HG03558 (cell line): Measurements from ENCODE around the gene UMOD.

Experiments
- ATAC-seq: cut with Tn5 transposase; IDR thresholded peaks from one replicate; pipeline ENCODE4 v1.9.1; 2021; ENCODE audit warnings: moderate number of reproducible peaks; ENCODE audit not compliant: unreplicated experiment; ENCODE audit errors: extremely low read depth

UMOD gene

GRCh38 chr16:20369452-20370054 is 17.0 kb upstream of the UMOD start:
- ATAC-seq, result no peak

GRCh38 chr16:20364051-20364450 is 11.5 kb upstream of the UMOD start:
- no peak for ATAC-seq

GRCh38 chr16:20363191-20363590 is 10.7 kb upstream of the UMOD start:
- no peak for ATAC-seq

- ATAC-seq, result no peak
Observed at GRCh38 chr16:20359997-20360396, 7.5 kb upstream of the UMOD start.

GRCh38 chr16:20355114-20355782 is 2.7 kb upstream of the UMOD start:
- no peak for ATAC-seq

- ATAC-seq, result no peak
Observed at GRCh38 chr16:20353379-20353778, 864 bp upstream of the UMOD start.

GRCh38 chr16:20349615-20350014 is 2.9 kb downstream of the UMOD start:
- no peak for ATAC-seq

- no peak for ATAC-seq
Observed at GRCh38 chr16:20348365-20349185, 3.9 kb downstream of the UMOD start.

GRCh38 chr16:20347666-20348364 is 4.7 kb downstream of the UMOD start:
- ATAC-seq, result no peak

GRCh38 chr16:20344611-20345010 is 7.9 kb downstream of the UMOD start:
- no peak for ATAC-seq

- no peak for ATAC-seq
Observed at GRCh38 chr16:20339744-20340143, 12.8 kb downstream of the UMOD start.

- no peak for ATAC-seq
Observed at GRCh38 chr16:20336955-20337354, 15.6 kb downstream of the UMOD start.

- ATAC-seq, result no peak
Observed at GRCh38 chr16:20334396-20334795, 18.1 kb downstream of the UMOD start.

- no peak for ATAC-seq
Observed at GRCh38 chr16:20333120-20333519, 19.4 kb downstream of the UMOD start.

- ATAC-seq, result no peak
Observed at GRCh38 chr16:20332411-20332810, 20.1 kb downstream of the UMOD start.

- ATAC-seq, result no peak
Observed at GRCh38 chr16:20331635-20332034, 20.9 kb downstream of the UMOD start.

GRCh38 chr16:20329392-20330138 is 22.9 kb downstream of the UMOD start:
- ATAC-seq, result no peak

- ATAC-seq, result no peak
Observed at GRCh38 chr16:20327444-20328041, 25.0 kb downstream of the UMOD start, which contains the start of gene GP2. Gene GP2, minus strand, starts transcription at chr16:20327513. Its CDS starts 1,082 bp downstream, at chr16:20326431.

GRCh38 chr16:20326321-20326720 is 26.2 kb downstream of the UMOD start:
- ATAC-seq, result no peak

- ATAC-seq, result no peak
Observed at GRCh38 chr16:20325005-20325404, 27.5 kb downstream of the UMOD start.
